HPDE6-E6E7 (cell line): ENCODE results near the gene LGI4.

Source experiments
- DNase-seq: peaks from one replicate; pipeline ENCODE4 v3.0.0; 2011; ENCODE audit warnings: missing footprints; ENCODE audit errors: extremely low spot score

The LGI4 gene

DNA sequence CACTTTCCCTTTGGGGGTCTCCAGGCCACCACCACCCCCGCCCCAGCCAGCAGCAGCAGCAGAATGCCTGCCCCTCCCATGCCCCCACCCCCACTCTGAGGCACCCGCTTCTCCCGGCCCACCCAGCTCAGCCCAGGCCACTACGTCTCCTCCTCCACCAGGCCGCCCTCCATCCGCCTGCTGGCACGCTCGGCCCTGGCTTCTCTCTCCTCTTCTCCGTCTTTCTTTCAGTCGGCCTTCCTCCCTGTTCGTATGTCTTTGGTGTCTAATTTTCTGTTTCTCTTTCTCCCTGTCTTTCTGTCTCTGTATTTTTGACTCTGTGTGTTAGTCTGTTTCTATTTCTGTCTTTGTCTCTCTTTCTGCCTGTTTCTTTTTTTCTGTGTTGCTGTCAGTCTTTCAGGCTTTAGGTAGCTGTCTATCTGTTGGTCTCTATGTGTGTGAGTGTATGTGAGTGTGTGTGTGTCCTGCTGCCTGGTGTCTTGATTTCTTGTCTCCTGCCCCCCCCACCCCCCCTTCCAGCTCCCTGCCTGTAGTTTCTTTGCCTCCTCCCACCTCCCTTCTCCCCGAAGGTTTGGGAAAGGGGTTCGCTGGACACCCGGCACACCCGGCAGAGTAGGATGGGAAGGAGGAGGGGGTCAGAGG lies at the start of gene LGI4:
LGI4 (minus strand) TSS at position 459 of the 642 bp plus-strand sequence; CDS start at position 80, 379 bp downstream.
- DNase-seq: no peak

DNA sequence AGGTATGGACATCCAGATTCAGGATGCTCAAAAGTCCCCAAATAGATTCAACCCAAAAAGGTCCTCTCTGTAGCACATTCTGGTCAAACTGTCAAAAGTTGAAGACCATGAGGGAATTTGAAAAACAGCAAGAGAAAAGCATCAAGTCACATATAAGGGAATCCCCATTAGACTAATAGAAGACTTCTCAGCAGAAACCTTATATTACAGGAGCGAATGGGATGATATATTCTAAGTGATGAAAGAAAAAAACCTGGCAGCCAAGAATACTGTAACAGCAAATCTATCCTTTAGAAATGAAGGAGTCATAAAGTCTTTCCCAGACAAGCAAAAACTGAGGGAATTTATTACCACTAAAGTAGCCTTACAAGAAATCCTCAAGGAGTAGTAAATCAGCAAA lies 49.4 kb upstream of the LGI4 start:
- DNase-seq: no peak

DNA sequence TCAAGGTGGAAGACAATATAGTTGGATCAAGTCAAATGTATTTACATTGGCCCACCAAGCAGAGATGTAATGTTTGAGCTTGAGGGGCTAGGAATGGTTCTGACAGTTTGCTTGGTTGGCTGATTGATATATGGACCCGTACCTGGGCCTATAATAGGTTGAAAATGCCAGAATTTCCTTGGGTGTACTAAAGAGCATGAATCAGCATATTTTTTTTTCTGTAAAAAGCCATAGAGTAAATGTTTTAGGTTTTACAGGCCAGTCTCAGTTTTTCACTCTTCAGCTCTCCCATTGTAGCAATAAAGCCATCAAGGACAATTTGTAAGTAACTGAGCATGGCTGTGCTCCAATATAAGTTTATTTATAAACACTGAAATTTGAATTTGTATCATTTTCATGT lies 46.5 kb upstream of the LGI4 start:
- no peak for DNase-seq

DNA sequence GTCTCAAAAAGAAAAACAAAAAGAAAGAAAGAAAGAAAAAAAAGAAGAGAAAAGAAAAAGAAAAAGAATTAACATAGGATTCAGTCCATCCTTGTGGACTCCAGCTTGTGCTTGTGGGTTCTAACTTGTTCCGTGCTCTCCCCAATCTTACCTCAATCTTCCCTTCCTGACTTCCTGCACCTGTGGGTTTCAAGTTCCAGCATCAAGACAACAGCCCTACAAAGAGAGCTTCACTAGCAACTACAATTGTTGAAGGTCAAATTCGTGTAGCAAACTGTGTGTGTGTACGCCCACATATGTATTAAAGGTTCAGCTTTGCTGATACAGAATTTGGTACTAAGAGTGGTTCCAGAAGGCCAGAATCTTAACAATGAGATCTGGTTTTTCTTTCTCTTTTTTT lies 45.0 kb upstream of the LGI4 start:
- DNase-seq: no peak

DNA sequence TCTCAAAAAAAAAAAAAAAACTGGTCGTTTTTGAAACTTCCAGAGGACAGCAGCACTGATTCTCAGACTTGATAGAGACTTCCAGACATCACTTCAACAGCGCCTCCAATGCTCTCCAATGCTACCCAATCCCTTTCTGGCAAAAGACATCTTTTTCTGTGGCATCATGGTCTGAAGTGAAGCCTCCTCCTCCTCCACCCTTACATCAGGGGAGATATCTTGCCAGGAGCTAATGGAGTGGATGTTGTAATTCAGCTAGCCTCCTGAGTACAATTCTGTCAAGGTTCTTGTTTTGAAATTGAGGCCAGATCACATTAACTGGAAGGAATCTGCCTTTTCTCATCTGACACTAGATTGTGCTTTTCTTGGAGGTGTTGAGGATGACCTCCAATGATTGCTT lies 43.8 kb upstream of the LGI4 start:
- no peak for DNase-seq

DNA sequence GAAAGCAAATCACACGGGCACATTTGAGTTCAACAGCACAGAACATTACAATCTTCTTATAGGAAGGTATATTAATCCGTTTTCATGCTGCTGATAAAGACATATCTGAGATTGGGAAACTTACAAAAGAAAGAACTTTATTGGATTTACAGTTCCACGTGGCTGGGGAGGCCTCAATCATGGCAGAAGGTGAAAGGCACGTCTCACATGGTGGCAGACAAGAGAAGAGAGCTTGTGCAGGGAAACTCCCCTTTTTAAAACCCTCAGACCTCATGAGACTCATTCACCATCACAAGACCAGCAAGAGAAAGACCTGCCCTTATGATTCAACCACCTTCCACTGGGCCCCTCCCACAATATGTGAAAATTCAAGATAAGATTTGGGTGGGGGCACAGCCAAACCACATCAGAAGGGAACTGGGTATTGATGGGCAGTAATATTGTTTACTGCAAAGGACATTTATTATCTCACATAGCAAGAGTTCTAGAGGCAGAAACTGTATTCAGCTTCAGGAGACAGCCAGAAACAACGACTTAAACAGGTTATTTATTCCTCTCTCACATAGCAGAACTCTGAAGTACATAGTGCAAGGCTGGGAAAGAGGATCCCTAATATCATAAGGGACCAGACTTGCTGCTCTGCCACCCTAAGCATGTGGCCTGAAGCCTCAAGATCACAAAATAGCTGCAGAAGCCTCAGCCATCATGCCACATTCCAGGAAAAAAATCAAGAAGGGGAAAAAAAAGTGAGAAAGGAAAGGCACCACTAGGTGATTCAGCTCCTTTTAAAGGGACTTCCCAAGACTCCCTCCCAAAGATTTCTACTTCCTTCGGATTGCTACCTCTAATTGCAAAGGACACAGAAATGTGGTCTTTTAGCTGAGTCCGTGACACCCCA lies 42.8 kb upstream of the LGI4 start:
- DNase-seq: no peak

DNA sequence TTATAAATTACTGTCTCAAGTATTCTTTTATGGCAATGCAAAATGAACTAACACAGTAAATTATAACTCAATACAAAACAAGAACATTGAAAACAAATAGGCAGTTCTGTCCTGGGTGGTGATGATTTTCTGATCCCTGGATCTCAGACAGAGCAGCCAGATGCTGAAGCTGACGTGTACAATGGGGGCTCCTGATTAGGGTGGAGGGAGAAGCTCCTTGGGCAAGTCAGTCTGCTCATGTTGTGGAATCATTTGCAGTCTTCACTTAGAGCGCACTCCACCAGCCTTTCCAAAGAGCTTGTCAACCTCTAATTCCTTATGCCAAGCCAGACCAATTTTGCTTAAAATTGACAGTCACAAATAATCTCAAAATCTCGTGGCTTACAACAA lies 41.3 kb upstream of the LGI4 start:
- no peak for DNase-seq

DNA sequence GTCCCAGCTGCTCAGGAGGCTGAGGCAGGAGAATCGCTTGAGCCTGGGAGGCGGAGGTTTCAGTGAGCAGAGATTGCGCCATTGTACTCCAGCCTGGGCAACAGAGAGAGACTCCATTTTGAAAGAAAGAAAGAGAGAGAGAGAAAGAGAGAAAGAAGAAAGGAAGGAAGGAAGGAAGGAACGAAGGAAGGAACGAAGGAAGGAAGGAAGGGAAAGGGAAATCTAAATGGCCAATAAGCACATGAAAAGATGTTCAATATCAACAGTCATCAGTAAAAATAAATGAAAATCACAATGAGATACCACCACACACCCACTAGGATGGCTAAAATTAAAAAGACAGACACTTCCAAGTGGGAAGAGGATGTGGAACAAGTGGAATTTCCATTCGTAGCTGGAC lies 39.4 kb upstream of the LGI4 start:
- no peak for DNase-seq

DNA sequence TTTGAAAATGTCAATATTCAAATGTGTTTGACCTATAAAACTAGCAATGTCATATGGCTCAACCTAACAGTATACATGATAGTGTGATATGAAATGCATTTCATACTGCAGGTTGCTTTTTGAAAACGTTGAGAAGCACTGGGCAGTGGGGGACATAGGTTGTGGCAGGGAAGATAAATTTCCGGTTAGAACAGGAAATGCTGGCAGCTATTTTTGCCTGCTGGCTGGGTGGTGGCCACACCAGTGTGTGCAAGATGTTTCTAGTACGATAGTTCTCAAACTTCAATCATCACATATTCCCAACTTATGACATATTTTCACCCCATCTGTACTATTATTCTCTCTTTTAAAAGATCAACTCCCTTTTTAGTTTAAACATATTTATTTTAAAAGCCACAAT lies 36.9 kb upstream of the LGI4 start:
- DNase-seq: no peak

DNA sequence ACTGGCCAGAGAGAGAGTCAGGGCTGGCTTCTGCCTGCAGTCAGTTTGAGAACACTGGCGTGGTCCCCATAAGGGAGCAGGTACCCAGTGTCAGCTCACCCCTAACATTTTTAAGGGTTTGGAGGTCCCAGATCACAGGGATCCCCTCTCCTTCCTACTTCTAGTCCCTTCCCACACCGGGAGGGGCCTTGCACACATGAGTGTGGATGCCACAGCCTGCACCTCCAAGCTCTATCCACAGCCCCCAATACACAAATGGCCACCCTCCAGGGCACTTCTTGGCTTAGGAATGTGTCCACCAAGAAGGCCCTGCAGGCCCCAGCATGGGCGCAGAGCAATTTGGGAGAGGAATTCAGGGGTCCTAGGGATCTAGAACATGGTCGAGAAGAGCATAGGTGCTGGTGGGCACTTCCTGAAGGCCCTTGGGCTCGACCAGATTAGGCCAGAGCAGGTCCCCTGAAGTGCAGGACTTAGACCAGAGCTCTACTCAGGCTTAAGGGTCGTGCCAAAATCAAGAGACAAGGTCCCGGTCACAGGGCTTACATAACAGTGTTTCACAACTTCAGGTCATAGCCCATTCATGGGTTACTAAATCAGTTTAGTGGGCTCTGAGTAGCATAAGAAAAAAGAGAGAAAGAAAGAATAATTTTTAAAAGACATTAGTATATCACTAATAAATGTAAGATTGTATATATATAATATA lies 35.7 kb upstream of the LGI4 start:
- DNase-seq: no peak

DNA sequence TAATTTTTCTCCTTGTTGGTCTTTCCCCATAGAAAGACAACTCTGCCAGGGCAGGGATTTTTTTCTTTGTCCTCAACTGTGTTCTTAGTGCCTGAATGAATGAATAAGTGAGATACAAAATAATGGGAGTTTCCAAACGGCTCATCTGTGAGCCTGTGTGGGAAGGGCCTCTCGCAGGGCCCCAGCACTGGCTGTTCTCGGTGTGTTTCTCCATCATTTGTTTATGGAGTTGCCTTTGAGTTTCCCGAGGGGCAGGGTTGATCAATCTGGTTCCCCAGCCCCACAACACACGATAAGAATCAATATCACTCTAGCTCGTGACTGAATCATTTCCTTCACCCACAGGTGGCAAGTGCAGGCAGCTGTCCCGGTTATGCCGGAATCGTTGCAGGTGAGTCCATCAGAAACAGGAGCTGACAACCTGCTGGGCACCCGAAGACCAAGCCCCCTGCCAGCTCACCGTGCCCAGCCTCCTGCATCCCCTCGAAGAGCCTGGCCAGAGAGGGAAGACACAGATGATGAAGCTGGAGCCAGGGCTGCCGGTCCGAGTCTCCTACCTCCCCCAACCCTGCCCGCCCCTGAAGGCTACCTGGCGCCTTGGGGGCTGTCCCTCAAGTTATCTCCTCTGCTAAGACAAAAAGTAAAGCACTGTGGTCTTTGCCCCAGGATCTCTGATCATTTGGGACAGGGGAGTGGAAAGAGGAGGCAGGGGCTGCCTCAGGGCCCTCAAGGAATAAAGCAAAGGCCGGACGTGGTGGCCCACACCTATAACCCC lies 34.5 kb upstream of the LGI4 start:
- DNase-seq: no peak

DNA sequence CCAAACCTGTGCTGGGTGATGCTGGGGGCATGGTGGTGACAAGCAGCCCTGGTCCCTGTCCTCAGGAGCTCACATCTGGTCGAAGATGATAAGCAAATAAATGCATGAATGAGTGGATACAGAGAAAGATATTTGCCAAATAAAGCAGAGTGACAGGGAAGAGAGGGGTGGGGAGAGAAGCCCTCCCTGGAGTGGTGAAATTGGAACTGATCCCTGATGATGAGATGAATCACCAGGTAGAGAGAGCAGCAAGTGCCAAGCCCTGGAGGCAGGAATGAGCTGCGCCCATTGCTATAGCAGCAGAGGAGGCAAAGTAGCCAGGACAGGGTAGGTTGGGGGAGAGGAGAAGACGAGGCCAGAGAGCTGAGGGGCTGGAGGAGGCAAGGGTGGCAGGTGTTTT lies 33.3 kb upstream of the LGI4 start:
- peak; percentile 64 for DNase-seq

DNA sequence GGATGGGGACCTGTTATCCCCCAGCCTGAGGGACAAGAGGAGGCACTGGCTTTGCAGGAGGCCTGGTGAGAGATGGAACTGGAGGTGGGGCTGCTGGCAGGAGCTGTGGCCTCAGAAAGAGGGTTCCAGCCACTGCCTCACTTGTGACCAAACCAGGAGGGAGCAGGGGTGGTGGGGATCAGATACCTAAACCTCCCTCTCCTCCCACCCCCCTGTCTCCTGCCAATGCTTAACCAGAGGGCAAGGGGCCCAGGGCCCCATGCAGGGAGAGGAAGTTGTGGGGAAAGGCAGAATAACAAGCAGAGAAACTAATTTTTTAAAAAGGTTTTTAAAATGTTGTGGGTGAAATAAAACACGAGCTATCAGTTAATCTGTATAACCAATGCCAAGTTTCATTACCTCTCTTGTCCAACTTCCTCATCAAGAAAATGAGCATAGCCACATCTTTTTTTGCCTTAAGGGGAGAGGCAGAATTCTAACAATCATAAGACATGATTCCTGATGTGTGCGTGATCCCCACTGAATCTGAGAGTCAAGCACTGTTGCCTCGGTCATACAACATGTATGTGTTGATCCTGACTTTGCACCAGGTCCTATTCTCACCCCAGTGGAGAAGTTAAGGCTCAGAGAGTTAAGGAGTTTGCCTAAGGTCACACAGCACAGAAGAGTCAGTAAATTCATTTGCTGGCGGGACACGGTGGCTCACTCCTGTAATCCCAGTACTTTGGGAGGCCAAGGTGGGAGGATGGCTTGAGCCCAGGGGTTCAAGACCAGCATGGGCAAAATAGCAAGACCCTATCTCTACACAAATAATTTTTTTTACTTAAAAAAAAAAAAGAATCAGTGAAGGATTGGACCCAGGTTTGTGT lies 32.6 kb upstream of the LGI4 start:
- DNase-seq: no peak

DNA sequence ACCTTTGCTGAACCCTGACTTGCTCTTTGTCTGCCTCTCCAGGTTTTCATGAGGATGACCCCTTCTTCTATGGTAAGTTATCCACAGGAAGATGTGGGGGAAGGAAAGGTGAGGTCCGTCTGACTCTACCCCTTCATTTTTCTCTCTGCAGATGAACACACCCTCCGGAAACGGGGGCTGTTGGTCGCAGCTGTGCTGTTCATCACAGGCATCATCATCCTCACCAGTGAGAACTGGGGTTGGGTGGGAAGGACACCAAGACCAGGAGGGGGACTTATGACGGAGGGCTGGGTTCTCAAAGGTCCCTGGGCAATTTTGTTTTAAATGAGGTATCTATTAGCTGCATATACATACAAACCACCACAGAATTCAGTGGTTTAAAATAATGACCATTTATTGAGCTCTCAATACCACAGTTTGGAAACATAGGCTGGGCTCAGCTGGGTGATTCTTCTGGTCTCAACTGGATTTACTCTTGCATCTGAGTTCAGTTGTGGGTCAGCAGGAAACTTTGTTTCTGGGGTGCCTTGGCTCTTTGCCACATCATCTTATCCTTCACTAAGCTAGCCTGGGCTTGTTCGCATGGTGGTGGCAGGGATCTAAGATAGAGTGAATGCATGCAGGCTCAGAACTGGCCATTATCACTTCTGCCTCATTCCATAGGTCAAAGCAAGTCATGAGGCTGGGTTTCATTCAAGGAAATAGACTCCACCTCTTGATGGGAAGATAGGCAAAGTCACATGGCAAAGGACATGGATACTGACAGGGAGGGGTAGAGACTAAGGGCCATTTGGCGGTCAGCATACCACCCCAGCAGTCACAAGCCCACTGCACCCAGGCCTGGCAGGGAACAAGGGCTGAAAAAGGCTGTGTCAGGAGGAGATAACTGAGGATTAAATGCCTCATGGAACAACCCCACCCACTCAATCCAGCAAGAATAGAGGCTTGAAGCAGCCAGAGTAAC lies 31.5 kb upstream of the LGI4 start:
- DNase-seq: no peak

DNA sequence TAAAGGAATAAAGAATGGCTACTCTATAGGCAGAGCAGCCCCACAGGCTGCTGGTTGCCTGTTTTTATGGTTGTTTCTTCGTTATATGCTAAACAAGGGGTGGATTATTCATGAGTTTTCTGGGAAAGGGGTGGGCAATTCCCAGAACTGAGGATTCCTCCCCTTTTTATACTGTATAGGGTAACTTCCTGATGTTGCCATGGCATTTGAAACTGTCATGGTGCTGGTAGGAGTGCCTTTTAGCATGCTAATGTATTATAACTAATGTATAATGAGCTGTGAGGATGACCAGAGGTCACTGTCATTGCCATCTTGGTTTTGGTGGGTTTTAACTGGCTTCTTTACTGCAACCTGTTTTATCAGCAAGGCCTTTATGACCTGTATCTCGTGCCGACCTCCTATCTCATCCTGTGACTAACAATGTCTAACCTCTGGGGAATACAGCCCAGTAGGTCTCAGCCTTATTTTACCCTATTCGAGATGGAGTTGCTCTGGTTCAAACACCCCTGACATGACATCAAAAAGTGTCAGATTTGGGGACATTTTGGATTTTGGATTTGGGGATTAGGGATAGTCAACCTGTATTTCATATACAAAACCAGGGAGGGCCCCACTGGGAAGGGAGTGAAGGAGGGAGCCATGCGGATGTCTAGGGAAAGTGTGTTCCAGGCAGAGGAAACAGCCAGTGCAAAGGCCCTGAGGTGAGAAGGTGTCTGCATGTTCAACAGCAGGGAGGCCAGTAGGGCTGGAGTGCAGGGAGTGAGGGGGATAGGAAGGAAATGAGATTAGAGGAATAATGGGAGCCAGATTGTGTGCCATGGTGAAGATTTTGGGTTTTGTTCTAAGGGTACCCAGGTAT lies 30.6 kb upstream of the LGI4 start:
- no peak for DNase-seq

DNA sequence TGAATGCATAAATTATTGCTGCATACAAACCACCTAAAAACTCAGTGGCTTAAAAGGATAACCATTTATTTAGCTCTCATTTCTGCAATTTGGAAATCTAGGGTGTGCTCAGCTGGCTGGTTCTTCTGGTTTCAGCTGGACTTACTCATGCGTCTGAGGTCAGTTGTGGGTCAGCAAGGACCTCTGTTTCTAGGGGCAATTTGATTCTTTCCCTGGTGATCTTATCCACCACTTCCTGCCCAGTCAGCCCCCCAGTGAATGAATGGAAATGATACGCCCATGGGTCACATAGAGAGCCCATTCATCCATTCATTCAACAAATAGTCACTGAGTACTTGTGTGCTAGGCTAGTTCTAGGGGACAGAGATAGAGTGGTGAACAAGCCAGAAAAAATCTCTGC lies 29.6 kb upstream of the LGI4 start:
- no peak for DNase-seq

DNA sequence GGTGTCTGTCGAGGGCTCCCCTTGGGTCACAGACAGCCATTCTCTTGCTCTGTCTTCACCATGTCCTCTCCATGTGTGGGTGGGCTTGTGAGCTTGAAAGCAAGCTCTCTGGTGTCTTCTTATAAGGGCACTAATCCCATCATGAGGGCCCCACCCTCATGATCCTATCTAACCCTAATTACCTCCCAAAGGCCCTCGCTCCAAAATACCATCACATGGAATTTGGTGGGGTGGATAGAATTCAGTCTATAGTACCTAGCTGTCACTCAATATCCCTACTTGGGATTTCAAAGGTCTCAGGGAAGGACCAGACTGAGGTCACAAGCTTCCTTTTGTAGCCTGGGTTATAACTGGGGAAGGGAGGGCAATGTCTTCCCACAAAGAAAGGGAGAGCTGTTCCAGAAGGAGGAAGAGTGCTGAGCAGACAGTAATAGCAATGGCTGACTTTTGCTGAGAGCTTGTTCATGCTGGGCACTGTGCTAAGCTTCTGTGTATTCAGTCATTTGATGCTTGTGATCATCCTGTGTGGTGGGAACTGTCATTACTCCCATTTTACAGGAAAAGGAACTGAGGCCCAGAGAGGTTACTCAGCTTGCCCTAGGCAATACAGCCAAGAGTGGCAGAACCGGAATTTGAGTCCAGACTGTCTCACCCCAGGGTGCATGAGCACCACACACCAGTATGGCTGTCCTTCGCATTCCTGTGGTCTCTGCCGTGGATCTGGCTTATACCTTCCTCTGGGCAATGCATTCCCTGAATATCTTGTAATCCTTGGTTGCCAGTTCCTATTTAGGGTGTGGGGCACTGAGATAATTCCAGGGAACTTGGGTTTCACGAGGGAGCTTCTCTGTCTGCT lies 27.8 kb upstream of the LGI4 start:
- DNase-seq: no peak

DNA sequence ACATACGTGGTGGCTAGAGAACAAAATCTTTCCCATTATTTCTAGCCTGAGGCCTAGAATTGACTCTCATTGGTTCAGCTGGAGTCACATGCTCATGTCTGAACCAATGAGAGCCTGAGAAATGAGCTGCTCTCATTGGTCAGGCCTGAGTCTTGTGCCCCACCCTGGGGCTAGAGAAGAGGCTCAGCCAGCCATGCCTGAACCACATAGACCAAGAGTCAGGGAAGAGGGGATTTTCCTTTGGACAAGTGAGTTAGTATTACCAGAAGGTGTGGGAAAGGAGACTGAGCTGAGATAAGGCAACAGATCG lies 26.5 kb upstream of the LGI4 start:
- DNase-seq: no peak
